Measurements from ENCODE around the gene TMEM163.

DNA sequence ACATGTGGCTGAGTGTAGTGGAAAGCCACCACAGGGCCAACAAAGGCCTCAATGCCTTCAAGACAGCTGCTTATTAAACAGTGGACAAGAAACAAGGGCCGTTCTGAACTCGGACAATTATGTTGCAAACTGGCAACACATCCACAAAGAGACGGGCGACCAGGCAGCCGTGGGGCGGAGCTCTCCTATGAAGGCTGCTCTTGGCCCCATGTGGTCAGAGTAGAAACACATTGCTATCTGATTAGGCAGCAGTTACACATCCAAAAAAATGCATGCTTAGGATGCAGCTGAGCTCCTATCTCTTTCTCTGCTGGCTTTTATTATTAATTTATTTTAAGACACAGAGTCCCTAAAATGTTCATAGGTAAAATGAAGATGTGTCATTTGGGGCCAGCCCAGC, 163.4 kb downstream of the TMEM163 start:
- TF ChIP-seq SPI1 (IDR thresholded peaks at IDR 0.05; ENCODE audit: low read depth, low read length) (no peak), POLR2A (IDR thresholded peaks at IDR 0.05; ENCODE audit: low read depth, low read length) (no peak), TAF1 (IDR thresholded peaks at IDR 0.05; ENCODE audit: low read depth, low read length) (no peak), POLR2AphosphoS5 (IDR thresholded peaks at IDR 0.05; ENCODE audit: low read depth, low read length) (no peak), POU2F2 (IDR thresholded peaks at IDR 0.05; ENCODE audit: low read depth, low read length) (no peak)
